T-helper 1 cell treated with Interleukin-12 subunit alpha and Interleukin-12 subunit beta and Interleukin-4 antibody, amounts not matched to agents 30 ng/mL and 1 ng/mL, for 36 hours (primary cell): ENCODE data around the gene NTSR2. TPM values are rescaled to one million over a fixed set of nuclear protein-coding genes. Genes with fewer than 3 reads are reported as not detected.

Experiments used
- total RNA-seq: library from RNA; stranded (reverse); gene quantifications from 2 replicates; pipeline ENCODE4 v1.2.3, GENCODE V29; 2022

The NTSR2 gene
- total RNA-seq, 1 donor from 2014 or later, result not detected

Other genes starting within 250 kb of the NTSR2 start
- gene E2F6, start 204.0 kb downstream of the NTSR2 start, total RNA-seq, result 12.0 and 12.2 TPM in 2 replicates
- 0.12 and 0.27 TPM in 2 replicates for gene GREB1, start 136.2 kb downstream of the NTSR2 start, total RNA-seq
- gene LPIN1, start 76.4 kb upstream of the NTSR2 start, total RNA-seq, result 77.4 and 81.1 TPM in 2 replicates